Lower leg skin (tissue), 3 donors: Measurements from ENCODE around the gene GRID2.

Source experiments
- CTCF ChIP-seq, 3 donors: fragments of 450-650 bp; IDR thresholded peaks; one replicate each; pipeline ENCODE4 v1.5.1; 2016; ENCODE audit warnings: antibody characterized with exemption in 3 of 3, mild to moderate bottlenecking in 3 of 3, moderate library complexity in 2 of 3
- POLR2A ChIP-seq, 2 donors: fragments of 450-650 bp; IDR thresholded peaks; one replicate each; pipeline ENCODE4 v1.6.1; 2016 to 2017; ENCODE audit warnings: antibody characterized with exemption in 2 of 2, mild to moderate bottlenecking in 1 of 2, moderate library complexity in 1 of 2

- no peak for TF ChIP-seq POLR2A (IDR thresholded peaks at IDR 0.05)
- no peak for TF ChIP-seq CTCF (IDR thresholded peaks at IDR 0.05)
Observed at GRCh38 chr4:93187466-93187865, 883.7 kb downstream of the GRID2 start.
